GM21367 (cell line): ENCODE measurements around the gene IRGQ.
"Not testable (repeated sequence)": the region's sequence is repeated elsewhere in the genome, so short reads cannot be mapped to it uniquely, and the experiment has no call there.

ENCODE experiments used
- ATAC-seq: cut with Tn5 transposase; IDR thresholded peaks from one replicate; pipeline ENCODE4 v1.9.1; 2021; ENCODE audit not compliant: unreplicated experiment

IRGQ gene

DNA sequence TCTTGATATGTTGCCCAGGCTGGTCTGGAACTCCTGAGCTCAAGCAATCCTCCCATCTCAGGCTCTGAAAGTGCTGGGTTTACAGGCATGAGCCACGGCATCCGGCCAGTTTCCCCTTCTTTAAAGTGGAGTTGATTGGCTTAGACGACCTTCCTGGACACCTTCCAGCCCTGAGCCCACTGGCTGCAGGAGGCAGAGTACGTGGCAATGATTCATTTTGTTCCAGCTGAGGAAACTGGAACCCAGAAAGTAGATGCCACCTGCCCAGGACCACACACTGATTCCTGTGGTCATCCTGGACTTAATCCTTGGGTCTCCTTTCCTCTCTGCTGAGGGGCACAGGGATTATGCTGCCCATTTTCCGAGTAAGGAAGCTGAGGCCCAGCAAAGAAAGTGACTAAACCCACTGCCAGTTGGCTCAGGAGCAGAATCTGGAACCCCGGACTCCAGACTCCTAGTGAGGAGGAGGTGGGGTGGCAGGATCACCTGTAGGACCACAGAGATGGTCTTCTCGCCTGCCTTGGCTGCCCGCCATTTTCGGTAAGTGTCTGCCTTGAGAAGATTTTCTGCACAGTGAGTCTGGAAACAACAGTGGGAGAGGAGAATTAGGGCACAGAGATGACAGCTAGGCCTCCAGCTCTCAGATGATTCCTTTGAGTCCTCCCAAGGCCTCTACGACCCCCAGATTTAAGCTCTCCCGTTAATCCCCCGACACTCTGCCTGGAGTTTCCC lies 21.3 kb downstream of the IRGQ start:
- no peak for ATAC-seq

DNA sequence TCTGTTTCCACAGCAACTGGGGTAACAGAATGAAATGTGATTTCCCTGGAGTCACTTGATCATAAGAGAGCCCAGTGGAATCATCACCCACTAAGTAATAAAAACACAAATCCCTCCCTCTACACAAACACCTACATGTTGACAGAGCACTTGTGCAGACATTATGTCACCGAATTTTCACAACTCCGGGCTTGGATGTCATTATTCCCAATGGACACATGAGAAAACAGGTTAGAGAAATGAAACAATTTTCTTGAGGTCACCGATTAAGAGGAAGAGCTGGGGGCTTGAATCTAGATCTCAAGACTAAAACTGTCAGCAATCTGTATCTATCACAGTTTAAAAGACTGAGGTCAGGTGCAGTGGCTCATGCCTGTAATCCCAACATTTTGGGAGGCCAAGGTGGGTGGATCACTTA lies 23.8 kb downstream of the IRGQ start:
- ATAC-seq: no peak

DNA sequence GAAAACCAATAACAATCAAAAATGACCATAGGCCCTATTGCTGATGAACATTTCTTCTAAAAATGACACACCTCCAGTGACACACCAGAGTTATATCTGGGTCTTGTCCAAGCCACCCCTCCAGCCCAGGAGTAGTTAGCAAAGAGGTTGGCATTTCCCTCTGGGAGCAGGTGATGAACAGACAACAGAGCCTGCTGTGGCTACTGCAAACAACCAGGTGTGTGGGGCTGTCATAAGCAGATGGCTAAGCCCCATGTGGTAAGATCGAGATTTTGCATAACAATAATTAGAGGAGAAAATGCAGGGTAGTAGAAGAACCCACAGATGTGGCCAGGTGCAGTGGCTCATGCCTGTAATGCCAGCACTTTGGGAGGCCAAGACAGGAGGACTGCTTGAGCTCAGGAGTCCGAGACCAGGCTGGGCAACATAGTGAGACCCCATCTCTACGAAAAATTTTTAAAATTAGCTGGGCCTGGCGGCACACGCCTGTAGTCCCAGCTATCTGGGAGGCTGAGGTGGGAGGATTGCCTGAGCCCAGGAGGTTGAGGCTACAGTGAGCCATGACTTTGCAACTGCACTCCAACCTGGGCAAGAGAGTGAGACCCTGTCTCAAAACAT lies 25.7 kb downstream of the IRGQ start:
- no peak for ATAC-seq

DNA sequence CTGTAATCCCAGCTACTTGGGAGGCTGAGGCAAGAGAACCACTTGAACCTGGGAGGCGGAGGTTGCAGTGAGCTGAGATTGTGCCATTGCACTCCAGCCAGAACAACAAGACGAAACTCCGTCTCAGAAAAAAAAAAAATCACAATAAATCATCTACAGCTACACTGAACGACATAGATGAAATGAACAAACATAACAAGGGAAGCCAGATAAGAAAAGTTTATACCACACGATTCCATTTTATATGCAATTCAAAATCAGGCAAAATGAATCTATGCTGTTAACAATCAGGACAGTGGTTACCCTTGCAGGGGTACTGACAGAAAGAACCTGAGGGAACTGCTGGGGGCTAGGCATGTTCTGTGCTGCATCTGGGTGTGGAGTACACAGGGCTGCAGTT lies 26.3 kb downstream of the IRGQ start:
- ATAC-seq: no peak

DNA sequence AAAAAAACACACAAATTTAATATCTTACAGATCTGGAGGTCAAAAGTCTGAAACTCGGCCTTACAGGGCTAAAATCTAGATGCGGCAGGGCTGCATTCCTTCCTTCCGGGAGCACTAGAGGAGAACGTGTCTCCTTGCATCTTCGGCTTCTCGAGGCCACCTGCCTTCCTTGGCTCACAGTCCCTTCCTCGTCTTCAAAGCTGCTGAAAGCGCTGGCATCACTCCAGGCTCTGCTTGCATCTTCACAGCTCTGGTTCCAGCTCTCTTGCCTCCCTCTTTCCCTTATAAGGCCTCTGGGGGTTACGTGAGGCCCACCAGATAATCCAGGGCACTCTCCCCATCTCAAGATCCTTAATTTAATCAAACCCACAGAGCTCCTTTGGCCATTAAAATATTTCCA lies 31.1 kb downstream of the IRGQ start:
- ATAC-seq: no peak

DNA sequence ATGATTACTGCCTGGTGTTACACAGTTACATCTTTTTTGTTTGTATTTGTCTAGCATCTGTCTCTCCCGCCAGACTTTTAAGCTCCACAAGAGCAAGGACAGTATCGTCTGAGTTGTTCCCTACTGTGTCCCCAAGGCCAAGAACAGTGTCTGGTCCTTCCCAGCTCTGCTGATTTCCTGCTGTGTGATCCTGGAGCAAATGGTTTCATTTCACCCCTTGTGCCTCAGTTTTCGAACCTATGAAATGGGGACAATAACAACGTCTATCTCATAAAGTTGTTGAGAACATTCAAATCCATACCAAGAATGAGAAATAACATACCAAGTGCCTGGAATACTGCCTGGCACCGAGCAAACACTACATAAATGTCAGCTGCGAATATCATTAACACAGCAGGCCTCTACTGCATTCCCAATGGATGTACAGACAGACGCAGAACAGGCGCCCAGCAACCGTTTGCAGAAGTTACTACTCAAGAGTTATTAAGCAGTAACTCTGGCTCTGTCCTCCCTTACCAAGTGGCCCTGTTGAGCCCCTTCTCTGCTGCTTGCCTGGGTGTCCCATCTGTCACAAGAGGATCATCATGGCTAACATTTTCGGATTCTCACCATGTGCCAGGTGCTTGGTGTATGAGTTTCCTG lies 32.0 kb downstream of the IRGQ start:
- no peak for ATAC-seq

DNA sequence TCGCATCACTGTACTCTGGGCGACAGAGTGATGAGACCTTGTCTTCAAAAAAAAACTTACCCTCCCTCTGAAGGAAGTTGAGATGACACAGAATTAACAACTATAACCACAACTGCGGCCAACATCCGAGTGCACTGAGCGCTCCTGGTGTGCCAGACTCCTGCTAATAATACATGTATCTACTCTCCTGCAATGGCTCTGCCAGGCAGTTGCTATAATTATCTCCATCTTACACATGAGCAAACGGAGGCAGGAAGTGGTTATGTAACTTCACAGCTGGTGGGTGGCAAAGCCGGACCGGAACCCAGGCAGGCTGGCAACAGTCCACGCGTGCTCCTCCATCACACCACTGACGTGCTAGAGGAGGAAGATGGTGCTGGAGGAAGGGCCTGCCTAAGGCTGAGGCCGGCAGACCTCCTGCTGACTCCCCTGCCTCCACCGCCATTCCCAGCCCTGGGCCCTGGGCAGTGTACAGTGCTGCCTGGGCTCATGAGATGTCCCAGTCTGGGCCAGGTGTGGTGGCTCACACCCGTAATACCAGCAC lies 33.2 kb downstream of the IRGQ start:
- peak; percentile 67 for ATAC-seq

DNA sequence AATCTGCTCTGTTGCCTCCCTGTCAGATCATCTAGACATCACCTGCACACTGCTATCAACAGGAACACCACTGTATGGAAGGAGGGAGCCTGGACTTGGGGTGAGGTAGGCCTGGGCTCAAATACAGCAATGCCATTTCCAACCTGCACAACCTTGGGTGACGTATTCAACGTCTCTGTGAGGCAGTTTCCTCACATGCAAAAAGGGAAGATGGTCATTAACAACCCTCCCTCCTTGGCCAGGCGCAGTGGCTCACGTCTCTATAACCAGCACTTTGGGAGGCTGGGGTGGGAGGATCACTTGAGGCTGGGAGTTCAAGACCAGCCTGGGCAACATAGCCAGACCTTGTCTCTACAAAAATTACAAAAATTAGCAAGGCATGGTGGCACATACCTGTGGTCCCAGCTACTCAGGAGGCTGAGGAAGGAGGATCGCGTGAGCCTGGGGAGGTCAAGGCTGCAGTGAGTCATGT lies 33.7 kb downstream of the IRGQ start:
- ATAC-seq: no peak

DNA sequence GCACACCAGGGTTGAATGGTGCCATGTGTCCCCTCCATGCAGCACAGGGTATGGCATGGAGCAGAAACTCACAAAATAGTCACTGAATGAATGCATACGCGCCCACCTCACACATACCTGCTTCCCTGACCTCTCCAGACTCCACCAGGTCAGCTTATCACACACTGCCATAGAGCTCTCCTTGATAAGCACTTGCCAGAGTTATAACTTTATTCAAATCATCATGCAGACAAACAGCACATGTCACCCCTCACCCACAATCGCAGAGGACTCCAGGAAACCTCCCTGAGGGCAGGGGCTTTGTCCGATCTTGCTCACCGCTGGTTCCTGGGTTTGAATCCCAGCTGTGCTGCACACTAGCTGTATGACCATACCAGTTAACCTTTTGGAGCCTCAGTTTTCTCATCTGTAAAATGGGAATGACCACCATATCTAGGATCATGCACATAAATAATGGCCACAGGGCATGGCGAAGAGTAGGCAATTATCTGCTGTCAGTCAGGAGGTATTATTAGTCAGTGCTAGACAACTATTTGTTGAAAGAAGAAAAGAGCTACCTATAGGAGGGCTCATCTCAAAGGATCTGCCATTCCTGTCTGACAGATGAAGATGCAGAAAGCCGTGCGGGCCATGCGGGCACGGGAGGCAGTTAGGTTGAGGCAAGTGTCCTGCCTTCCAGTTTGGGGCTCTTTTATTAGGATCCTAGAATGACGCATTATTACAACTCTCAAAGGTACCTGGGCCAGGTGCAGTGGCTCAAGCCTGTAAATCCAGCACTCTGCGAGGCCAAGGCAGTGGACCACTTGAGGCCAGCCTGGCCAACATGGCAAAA lies 34.6 kb downstream of the IRGQ start:
- no peak for ATAC-seq

DNA sequence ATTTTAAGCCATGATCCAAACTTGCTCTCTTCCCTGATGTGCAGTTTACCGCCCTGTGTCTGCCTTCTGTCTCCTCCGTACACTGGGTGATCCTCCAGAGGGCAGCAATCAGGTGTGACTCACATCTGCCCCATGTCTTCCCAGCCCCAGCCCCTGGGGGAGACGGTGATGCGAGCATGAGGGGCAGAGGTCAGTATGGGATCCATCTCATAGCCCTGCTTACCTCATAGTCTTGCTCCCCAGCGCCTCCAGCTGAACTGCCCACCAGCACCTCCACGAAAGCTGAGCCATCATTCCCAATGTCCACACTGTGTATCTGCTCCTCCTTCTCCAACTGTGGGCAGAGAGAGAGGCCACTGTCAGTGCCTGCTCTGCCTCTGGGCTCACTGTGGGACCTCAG lies 35.2 kb downstream of the IRGQ start:
- ATAC-seq: no peak

DNA sequence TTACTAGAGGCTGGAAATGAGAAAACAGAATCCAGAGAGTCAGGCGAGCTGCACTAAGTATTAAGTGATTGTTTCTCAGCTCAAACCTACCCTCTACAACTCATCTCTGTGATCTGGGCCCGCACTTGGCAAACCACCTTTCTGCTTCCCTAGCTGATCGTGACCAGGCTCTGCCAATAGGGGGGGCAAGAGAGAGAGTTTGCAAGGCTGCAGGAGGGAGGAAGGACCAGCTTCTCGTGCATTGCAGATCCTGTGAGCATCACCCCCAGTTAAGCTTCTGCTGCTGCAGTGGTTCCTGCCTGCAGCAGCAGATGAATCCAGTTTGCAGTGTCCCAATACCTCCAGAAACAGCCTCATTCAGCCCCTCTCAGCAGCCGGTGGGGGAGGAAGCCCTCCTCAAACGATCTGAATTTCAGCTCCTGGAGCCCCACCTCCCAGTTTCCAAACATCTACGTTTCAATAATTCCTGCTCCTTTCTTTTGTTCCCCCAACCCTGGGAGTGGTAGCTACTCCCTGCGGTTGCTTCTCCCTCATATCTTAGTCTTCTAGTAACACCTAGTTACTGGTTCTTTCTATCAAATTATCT lies 40.7 kb downstream of the IRGQ start:
- ATAC-seq: no peak

DNA sequence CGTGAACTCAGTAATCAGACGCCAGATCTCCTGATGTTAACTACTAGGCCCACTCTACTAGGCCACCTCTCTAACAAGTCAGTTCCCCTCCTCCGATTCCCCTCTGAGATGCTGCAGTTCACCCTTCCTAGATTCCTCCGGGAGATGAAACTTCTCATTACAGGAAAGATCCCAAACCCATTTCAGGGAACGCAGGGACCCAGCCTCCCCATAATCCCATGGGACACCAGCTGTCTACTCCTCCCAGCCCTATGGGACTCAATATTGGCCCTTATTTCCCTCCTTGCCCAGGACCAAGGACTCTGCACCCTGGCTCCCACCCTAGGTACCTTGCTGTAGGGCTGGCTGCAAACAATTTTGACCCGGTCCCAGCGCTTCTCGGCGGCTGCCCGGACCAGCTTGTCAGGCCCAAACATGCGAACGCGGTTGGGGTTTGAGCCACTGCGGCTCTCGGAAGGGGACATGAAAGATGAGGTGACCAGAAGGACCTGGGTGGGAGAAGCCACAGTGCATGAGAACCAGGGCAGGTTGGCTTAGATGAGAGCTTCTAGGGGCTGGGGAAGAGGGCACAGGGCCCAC lies 41.5 kb downstream of the IRGQ start:
- no peak for ATAC-seq

DNA sequence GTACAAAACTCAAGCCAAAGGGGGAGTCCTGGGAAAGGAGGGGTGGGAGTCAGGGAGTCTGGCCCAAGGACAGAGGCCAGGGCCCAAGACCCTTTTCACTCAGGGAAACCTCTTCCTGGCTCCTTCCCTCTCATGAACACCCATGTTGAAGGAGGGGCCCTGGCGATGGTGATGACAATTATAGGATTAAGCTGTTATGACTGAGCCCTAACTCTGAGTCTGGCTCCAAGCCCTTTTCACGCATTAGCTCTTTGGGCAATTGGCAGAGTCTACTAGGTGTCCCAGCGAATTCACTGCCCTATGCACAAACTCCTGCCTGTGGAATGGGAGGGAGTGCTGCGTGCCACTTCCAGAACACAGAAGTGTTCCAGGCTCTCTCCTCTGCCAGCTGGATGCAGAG lies 42.3 kb downstream of the IRGQ start:
- ATAC-seq: no peak

DNA sequence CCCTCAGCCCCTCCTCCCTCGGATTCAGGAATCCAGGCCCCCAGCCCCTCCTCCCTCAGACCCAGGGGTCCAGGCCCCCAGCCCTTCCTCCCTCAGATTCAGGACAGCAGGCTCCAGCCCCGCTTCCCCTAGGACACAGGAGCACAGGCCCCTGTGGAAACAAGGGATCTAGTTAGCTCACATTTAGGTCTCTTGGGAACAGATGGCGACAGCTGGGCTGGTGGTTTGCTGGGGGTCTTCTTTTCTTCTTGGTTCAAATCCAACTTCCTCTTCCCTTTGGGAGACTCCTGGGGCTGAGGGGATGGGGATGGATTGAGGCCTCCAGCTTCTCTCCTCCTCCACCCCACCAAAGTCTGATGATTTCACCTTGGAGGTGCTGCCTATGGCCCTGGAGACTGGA lies 43.3 kb downstream of the IRGQ start:
- ATAC-seq: no peak

DNA sequence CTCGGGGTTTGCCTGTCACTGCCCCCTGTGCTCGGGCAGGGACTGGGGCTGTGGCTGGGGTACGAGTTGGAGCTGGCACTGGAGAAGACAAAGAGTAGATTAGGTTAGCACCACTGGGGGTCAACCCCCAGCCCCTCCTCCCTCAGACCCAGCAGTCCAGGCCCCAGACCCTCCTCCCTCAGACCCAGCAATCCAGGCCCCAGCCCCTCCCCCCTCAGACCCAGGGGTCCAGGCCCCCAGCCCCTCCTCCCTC lies 43.8 kb downstream of the IRGQ start:
- ATAC-seq: no peak

DNA sequence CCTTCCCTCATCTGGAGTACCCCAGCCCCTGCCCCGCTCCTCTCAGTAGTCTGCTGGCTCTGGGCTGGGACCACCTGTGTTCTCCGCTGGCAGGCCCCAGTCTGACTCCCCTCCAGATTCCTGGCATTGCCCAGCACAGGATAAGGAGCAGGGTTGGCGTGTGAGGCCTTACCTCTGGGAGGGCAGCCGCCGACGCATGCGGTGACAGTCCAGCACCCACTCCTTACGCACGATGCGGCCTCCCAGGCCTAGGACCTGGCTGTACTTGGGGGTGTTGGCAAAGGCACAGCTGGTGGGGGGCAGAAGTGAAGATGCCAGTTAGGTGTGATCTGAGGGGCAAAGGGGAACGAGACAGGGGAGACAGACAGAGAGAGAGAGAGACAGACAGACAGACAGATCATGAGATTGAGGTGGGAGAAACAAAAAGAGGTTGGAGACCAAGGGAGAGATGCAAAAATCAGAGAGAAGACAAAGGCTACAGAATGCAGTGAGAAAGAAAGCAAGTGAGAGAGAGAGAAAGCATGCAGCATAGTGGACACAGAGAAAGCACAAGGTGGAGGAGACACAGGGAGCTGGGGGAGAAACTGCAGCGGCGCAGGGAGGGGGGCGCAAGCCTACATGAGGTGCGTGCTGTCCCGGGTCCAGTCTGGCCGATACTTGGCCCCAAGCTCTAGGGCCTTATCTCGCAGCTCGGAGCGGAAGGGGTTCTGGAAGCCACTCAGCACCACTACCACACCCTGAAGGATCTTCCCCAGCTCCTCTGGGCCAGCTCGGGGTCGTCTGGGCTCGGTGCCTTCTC lies 44.3 kb downstream of the IRGQ start:
- ATAC-seq: no peak

DNA sequence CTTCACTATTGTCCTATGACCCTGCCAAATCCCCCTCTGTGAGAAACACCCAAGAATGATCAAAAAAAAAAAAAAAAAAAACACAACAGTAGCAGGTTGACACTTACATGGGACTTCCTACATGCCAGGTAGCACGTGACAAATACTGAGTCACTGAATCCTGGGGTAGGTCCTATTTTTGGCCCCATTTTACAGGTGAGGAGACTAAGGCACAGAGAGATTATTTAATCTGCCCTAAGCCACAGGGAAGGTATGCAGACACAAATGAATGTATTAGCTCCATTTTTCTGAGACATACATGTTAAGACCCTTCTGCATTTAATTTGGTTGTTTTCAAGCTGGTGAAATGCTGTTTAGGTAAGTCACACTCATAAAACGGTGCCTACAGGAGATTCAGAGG lies 47.2 kb downstream of the IRGQ start:
- ATAC-seq: no peak

DNA sequence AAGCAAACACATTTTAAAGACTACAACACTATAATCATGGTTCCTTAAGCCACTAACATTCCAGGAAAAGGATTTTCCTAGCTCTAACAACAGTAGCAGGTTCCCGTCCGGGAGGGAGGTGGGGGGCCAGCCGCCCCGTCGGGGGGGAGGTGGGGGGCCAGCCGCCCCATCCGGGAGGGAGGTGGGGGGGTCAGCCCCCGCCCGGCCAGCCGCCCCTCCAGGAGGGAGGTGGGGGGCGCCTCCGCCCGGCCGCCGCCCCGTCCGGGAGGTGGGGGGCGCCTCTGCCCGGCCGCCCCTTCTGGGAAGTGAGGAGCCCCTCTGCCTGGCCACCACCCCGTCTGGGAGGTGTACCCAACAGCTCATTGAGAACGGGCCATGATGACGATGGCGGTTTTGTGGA lies 48.0 kb downstream of the IRGQ start:
- ATAC-seq: not testable (repeated sequence)

DNA sequence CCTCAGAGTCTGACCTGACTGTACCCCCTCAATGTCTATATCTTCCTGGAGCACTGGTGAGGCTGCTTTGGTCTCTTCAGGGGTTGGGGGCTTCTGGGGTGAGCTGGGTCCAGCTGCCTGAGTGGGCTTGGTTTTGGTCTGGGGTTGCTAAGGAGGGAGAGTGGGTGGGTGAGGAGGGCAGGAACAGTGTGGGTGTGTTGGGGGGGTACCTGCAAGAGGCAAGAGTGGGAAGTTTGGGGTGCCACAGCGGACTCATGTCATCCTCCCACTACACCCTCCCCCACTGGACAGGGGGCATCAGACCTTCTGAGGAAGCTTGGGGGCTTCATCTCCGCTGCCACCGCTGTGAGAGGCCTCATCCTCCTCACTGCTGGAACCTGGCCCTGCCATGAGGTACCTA lies 49.4 kb downstream of the IRGQ start:
- ATAC-seq: no peak

DNA sequence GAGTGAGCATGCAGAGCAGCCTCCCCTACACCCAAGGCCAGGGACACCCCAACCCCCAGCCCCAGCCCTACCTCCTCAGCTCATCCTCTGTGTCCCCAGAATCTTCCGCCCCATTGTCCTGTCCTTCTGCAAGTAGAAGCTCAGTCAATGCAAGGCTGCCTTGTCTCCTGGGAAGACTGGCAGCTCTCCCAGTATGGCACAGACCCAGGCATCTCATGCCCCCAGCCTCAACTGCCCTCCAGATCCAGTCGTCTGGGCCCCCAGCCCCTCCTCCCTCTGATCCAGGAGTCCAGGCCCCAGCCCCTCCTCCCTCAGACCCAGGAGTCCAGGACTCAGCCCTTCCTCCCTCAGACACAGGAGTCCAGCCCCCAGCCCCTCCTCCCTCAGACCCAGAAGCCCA lies 50.0 kb downstream of the IRGQ start:
- no peak for ATAC-seq
